NCI-H748 (cell line): ENCODE results near the gene NXPH3.
"Not testable (repeated sequence)": the region's sequence is repeated elsewhere in the genome, so short reads cannot be mapped to it uniquely, and the experiment has no call there.

Source experiments
- DNase-seq: peaks from one replicate; lab custom pipeline; 2025; ENCODE audit not compliant: unreplicated experiment; lab: John Stamatoyannopoulos, UW

NXPH3 gene

GRCh38 chr17:49575679-49576087 is at the start of gene NXPH3:
TSS of gene NXPH3 (plus strand) at chr17:49575871. CDS start at chr17:49576220, 349 bp downstream.
- DNase-seq = peak; percentile 77

DNA sequence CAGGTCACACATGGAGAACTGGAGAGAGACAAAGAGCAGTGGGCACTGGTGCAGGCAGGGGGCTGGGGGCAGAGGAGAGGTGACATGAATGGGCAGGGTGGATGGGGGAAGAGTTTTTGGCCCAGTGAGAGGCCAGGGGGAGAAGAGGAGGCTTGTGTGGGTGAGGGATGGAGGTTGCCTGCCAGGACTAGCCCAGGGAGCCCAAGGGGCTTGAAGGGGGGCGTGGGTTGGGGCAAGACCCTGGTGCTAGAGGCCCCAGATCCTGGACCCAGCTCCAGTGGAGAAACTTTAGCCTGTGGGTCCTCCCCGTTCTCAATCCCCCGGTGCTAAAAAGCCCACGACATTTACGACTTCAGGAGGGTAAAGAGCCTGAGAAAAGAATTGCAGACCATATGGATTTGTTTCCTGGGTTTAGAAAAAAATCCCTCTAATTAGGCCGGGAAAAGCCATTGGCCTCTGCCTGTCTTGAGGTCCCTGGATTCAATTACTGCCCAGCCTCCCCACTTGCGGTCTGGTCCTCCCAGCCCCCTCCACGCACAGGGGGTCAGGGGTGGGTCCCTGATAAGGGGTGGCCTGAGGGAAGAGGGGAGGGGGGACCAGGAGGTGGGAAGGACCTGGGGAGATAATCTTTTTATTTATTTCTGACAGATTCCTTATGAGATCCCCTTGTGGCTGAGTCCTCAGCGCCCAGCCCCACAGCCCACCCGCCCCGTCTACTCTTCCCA is 47.6 kb upstream of the NXPH3 start:
- no peak for DNase-seq

GRCh38 chr17:49528966-49529365 is 46.7 kb upstream of the NXPH3 start:
- DNase-seq = no peak

- DNase-seq = no peak
These were observed 45.6 kb upstream of the NXPH3 start for GRCh38 chr17:49530118-49530517.

DNA sequence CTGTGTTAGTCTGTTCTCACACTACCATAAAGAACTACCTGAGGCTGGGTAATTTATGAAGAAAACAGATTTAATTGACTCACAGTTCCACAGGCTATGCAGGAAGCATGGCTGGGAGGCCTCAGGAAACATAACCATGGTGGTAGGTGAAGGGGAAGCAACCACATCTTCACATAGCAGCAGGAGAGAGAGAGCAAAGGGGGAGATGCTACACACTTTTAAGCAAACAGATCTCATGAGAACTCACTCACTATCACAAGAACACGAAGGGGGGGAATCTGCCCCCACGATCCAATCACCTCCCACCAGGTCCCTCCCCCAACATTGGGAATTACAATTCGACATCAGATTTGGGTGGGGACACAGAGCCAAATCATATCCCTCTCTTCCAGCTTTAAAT is 31.8 kb upstream of the NXPH3 start:
- DNase-seq = no peak

- DNase-seq = no peak
These were observed 30.5 kb upstream of the NXPH3 start for GRCh38 chr17:49545007-49545660.

GRCh38 chr17:49545806-49546545 is 29.7 kb upstream of the NXPH3 start:
- DNase-seq = no peak

DNA sequence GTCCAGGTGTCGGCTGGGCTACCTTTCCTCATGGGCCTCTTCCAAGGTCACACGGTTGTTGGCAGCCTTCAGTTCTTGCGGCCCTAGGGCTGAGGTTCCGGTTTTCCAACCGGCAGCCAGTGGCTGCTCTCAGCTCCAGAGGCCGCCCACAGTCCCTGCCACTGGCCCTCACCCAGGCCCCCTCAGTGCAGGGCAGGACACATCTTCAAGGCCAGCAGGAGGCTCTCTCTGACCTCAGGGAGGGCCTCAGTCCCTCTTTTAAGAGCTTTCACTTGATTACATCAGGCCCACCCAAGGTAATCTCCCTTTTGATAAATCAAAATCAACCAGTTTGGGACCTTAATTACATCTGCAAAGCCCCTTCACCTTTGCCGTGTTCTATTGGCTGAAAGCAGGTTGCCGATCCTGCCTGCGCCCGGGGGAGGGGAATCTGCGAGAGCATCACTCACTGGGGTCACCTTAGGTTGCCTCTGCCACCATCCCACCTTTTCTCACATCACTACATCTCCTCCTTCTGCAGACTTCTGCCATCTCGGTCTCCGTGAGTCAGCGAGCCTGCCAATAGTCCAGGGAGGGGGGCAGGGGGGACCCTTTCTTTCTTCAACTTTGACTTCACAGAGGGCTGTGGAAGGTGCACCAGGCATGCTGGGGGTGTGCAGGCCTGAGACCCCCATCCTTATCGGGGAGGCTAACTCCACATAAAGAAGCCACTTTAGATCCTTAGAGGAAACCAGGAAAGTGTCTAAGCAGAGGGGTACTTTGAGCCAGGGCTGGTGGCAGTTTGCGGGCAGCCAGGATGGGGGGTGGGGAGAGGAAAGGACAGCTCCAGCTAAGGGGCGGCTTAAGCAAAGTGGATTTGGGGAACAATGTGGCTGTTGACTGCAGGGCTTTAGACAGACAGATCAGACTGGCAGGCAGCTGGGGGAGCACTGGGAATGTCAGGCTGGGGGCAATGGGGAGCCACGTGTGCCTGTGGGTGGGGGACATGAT is 28.8 kb upstream of the NXPH3 start:
- no peak for DNase-seq

- no peak for DNase-seq
These were observed 28.1 kb upstream of the NXPH3 start for GRCh38 chr17:49547566-49547965.

GRCh38 chr17:49548051-49548505 is 27.6 kb upstream of the NXPH3 start:
- DNase-seq = no peak

DNA sequence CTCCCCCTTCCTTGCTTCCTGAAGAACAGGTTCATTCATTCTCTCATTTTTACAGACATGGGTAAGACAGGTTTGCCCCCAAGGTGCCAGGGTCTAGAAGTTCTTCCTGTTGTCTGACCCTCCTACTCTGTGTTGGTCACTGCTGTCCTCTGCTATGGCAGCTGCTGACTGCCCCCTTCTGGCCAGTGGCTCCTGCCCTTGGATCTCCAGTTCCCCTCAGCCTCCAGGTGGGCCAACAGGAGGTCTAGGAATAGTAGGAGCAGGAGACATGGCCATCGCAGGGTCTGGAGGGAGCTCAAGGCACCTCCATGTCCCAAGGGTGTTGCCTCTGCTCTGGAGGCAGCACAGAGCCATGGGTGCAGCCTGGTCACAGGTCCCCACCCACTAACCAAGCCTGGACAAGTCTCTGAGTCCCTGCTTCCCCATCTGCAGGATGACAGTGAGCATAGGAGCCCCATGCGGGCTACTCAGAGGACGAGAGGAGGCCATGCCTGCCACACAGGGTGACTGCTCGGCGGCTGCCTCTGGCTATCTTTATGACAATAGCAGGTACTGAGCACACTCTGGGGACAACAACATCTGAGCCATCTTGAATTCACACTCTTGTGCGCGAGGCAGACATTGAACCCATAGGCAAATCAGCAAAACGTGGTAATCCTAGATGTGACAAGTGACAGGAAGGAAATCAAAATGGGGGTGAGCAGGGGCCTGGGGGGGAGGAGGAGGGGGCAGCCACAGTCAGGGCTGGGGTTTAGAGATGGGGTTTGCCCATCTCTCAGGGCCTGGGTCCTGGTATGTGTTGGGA is 27.0 kb upstream of the NXPH3 start:
- DNase-seq = peak; percentile 32

- no peak for DNase-seq
These were observed 26.4 kb upstream of the NXPH3 start for GRCh38 chr17:49549311-49549605.

DNA sequence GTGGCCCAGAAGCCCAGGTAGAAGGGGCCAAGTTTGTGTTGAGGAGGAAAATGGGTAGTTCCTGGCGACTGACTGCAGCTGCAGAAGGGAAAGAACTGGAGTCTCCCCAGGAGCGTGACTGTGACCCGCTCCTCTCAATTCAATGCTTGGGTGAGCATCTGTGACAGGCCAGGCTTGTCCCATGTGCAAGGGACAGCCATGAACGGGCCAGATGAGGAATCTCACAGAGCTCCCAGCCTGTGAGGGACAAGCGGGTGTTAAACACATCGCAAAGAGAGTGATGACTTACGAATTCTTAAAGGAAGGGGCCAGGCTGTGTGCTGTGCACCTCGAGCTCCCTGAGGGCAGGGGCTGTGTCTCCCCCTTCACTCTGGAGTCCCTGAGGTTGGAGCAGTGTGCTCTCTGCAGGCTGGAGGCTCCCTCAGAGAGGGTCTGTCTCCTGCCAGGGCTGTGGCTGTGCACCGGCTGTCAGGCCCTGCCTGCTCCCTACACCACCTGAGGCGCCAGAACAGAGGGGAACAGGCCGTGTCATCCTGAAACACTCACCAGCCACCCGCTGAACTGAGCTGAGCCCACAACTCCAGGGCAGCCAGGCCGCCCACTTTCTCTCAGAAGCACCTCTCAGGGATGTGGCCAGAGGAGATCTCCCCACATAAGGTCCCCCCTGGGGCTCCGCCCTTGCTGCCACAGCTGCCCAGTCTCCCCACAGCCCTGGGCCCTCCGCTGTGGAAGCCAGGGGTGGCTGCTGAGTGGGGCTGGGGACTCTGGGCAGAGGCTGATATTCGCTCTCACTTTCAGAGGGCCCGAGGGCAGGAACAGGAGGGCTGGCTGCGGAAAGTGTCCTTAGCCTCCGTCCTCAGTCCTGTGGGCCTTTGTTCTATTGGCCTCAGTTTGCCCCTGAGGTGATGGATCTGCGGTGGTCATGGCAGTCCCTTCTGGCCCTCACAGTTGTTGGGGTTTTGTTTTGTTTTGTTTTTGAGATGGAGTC is 25.7 kb upstream of the NXPH3 start:
- DNase-seq = no peak

DNA sequence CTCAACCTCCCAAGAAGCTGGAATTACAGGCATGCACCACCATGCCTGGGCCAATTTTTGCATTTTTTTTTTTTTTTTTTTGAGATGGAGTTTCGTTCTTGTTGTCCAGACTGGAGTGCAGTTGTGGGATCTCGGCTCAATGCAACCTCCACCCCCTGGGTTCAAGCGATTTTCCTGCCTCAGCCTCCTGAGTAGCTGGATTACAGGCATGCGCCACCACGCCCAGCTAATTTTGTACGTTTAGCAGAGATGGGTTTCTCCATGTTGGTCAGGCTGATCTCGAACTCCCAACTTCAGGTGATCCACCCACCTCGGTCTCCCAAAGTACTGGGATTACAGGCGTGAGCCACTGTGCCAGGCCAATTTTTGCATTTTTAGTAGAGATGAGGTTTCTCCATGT is 24.9 kb upstream of the NXPH3 start:
- DNase-seq = not testable (repeated sequence)

DNA sequence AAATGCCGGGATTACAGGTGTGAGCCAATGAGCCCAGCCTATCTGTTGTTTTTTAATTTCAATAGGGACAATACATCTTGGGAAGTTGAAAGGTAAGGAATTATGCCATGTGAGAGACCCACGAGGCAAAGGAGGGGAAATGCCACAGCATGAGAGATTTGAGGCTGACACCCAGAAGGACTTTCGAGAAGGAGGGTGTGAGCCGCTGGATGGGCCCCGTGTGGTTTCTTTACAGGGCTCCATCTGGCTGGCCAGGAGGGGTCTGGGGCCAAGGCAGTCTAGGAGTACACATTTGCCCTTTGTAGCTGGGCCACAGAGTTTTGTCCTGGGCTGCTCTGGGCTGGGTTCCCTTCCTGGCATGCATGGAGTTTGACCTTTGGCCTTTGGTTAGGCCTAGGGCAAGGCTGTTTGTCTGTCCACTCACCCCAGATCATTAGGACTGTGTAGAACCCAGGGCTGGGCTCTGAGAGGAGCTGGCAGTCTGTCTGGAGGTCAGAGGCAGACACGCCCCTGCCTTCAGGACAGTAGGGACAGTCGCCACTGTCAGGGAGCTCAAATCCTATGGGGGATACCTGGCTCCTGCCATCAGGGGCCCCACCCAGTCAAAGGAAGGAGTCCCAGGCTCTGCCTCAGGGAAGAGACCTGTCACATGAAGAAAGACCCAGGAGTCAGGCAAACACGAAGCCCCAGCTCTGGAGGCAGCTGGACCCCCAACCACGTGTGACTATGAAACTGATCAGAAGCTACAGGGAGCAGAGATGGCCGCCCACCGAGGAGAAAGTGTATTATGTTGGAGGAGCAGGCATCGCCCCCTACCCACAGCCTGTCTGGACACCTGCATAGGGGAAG is 24.2 kb upstream of the NXPH3 start:
- no peak for DNase-seq

- no peak for DNase-seq
These were observed 23.5 kb upstream of the NXPH3 start for GRCh38 chr17:49552070-49552751.

DNA sequence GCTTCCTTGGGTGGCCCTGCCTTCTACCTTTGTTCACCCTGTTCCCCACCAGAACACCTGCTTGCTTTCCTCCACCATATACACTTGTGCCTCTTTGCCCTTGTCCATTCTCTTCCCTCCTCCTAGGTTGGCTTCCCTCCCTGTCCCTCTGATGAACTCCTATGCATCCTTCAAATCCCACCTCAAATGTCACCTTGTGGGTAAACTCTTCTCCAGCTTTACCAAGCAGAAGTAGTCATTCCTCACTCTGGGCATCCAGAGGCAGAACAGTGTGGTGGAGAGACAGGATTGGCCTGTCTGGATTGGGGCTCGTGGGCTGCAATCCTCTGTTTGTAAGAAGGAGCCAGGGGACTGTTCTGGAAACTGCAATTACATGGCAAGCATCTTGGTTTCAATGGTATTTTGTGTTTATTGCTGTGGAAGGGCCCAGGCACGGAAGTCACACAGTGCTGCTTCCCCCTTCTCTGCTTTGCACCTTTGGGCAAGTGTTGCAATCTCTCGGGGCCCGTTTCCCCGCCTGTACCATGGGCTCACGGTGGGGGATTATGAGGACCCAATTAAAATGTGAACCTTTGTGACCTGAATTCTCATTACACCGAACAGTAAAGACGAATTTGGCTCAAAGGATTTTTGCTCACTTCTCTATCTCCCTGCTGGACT is 21.9 kb upstream of the NXPH3 start:
- no peak for DNase-seq
